GM21526 (cell line): ENCODE measurements around the gene MIEN1.
"Not testable (repeated sequence)": the region's sequence is repeated elsewhere in the genome, so short reads cannot be mapped to it uniquely, and the experiment has no call there.

Experiments
- ATAC-seq: cut with Tn5 transposase; IDR thresholded peaks from one replicate; pipeline ENCODE4 v1.9.1; 2021; ENCODE audit warnings: moderate library complexity; ENCODE audit not compliant: unreplicated experiment, low FRiP score

MIEN1 gene

DNA sequence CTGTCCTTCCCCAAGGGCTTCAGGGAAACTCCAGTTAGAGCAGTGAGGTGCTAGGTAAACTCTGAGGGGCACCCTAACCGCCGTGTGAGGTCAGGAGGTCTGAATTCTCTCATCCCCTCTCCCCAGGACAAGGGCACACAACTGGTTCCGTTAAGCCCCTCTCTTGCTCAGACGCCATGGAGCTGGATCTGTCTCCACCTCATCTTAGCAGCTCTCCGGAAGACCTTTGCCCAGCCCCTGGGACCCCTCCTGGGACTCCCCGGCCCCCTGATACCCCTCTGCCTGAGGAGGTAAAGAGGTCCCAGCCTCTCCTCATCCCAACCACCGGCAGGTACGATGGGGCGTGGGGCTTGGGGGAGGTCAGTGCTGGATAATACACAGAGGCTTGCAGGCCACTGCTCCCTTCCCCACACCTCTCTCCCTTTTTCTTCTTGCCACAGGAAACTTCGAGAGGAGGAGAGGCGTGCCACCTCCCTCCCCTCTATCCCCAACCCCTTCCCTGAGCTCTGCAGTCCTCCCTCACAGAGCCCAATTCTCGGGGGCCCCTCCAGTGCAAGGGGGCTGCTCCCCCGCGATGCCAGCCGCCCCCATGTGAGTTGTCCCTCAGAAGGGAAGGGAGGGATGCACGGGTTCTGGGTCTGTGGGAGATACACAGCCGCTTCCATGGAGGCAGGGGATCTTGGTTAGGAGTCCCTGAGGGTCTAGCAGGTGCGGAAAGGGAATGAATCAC, 12.0 kb upstream of the MIEN1 start:
- no peak for ATAC-seq

DNA sequence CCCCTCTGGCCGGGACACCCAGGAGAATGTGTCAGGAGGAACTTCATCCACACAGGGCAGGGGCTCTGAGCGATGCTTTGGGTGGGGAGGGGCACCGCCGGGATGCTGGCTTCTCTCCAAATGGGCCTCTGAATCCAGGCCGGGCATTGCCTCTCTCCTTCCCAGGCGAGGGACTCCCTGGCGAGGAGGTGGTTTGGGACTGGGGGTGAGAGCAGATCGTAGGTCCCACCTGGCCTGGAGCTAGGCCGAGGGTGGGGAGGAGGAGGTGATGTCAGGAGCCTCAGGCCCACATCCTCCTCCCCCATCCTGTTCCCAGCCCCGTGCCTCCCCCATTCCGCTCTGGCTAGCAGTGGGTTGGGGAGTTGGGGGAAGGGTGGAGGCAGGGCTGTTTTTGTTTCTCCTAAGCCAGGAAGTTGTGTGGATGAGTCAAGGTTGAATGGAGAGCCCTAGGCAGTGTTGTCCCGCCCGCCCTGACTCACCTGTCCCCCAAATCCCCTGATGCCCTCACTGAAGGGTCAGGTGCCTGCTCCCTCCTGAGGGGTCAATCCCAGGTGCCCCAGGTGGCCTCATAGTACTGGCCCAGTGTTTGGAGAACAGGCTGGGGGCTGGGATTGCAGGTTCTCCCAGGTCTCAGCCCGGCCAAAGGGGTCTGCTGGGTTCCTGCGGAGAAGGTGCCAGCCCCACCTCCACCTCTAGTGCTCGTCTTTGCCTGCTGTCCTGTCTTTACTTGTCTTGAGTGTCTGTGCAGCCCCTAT, 10.2 kb upstream of the MIEN1 start:
- no peak for ATAC-seq

DNA sequence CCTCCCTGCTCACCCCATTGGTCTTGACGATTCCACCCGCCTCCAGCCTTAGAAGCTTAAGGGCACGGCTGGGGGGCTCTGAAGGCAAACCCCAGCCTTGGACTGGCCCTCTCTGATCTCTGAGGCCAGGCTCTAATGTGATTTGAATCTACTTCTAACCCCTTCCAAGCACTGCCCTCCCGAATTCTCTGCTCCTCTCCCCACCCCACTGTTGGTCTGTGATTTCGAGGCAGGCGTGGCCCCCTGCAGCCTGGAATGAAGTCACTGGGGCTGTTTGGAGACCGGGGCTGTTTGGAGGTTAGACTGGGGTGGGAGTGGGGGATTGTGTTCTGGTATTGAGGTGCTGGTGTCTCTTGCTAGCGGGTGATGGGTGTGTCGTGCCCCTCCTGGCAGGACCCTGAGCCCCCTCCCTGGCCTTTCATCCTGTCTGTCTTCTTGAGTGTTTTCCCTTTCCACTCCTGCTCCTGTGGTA, 9.6 kb upstream of the MIEN1 start:
- no peak for ATAC-seq

DNA sequence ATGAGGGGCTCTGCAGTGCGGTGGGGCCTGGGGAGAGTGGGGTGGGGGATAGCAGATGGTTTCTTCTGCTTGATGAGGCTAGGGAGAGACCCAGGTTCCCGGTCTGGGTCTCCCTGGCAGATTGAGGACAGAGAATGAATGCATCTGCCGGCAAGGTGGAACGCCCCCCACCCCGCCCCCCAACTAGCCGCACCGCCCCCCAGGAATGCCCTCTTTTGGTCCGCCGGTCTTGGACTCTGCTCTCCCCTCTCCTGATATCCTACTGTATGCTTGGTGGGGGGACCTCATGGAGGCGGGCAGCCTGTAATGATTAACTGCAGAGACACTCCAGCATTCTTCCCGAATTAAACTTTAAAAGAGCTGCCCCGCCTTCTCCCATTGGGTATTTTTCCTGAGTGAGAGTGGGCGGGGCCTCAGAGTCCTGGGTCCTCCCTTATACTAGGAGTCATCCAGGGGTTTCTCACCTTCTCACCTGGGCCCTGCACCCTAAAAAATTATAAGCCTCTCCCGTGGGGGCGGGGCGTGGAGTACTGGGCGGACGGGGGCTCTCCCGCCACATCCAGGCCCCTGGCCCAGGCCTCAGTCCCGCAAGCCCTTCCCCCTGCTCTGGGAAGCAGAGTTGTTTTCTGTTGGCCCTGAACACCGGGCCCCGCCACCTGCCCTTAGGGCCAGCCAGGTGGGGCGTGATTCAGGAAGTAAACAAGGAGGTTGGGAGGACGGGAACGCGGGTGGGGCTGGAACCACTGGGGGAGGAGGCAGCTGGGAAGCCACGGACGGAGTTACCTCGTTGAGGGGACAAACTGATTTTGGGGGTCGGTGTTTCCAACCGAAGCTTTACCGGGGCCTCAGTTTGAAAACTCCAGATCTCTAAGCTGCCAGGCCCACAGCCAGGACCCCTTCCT, 8.9 kb upstream of the MIEN1 start:
- ATAC-seq = no peak

DNA sequence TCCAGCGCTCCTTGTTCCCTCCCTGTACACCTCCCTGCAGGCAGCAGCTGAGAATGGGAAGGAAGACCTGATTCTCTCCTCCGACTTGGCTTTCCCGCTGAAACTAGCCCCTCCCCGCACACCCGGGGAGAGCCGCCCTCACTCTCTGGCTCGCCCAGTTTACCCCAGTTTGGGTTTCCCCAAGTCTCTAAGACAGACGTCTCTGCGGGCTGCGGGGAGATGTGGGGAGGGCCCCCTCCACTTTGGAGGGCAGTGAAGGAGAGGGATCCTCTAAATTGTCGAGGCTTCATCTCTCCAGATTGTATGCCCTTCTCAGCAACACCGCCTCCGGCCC, 8.2 kb upstream of the MIEN1 start:
- no peak for ATAC-seq

DNA sequence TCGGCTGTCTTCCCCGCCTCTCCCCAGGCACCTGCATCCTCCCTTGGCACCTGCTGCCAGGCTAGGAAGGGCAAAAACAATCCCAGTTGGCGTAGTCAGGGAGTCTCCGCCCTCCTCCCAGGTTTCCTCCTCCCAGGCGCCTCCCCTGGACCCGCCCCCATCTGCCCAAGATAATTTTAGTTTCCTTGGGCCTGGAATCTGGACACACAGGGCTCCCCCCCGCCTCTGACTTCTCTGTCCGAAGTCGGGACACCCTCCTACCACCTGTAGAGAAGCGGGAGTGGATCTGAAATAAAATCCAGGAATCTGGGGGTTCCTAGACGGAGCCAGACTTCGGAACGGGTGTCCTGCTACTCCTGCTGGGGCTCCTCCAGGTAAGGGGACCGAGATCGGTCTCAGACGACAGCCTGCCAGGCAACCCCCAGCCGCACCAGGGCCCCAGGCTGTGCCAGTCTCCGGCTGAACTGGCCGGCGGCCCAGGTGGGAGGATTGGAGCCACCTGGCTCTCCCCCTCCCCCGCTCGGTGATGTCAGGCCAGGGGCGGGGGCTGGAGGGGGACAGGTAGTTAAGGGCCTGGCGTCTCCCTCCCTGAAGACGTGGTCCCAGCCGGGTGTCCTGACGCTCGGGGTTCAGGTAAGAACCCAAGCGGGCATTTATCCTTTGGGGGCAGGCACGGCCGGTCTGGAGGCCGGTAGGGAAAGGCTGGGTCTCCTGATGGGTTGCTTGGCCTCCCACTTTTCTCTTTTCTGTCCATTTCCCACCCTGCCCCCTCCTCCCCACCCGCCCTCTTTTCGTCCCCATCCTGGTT, 7.6 kb upstream of the MIEN1 start, which contains the start of gene GRB7:
Gene GRB7 (plus strand): TSS at position 179 of the 808 bp plus-strand sequence. CDS start 4,364 bp downstream, outside the sequence.
- ATAC-seq = no peak

DNA sequence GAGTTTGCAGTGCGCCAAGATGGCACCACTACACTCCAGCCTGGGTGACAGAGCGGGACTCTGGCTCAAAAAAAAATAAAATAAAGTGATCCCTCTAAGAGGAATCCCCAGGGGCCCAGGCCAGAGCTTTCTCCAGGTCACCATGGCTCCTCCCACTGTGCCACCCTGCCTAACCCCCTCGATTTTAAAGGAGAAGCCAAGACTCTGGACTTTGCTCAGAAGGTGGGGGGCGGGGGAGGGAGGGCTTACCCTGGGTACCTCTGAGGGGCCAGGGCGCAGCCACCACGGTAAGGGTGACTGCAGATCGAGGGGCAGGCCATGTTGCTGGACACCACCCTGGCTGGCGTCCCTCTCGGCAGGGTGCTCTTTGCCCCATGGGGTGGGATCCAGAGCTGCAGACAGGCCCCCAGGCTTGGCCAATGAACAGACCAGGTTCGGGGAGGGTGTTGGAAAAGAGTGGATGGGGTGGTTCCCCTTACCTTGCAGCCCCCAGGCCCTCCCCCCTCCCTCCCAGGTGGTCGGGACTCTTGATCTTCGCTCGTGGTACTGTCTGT, 7.0 kb upstream of the MIEN1 start:
- ATAC-seq = no peak

DNA sequence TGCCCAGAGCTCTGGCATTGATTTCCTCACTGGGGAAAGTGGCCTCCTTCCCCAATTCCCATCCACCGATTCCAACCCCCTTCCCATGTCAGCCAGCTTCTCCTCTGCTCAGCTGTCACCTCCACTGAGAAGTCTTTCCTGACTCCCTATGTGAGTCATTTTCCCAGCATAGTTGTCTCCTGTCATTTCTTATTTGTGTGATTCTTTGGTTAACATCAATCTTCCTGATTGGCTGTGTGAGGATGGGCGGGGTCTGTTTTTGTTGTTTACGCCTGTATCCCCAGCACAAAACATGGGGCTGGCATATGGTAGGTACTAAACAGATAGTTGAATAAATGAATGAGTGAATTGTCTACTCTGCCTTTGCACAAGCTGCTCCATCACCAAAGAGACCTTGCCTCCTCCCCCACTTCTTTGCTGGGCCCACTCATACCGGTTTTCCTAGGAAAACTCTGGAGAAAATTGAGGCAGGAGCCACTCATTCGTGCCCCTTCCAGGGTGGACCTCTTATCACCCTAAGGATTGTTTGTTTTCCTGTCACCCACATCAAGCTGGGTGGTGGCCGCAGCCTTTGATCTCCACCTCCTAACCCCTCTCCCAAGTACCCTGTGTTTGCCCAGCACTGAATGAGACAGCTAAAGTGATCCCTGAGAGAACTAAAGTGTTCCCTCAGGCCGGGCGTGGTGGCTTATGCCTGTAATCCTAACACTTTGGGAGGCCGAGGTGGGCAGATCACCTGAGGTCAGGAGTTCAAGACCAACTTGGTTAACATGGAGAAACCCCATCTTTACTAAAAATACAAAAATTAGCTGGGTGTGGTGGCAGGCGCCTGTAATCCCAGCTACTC, 6.2 kb upstream of the MIEN1 start:
- ATAC-seq = no peak

DNA sequence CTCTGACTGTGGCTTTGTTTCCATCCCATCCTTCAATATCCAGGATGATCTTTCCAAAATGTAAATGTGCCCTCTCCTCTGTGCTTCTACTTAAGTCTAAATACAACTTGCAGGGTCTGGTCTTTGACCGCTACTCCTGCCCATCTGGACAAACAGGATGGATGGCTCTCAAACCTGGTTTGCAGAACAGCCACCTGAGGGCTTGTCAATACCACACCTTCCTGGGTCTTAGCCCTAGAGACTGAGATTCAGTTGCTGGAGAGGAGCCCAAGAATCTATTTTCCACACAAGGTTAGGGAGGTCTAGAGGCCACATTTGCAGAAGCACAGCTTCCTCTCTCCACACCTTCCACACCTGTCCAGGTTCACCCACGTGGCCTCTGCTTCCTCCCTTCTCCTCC, 5.5 kb upstream of the MIEN1 start:
- ATAC-seq = no peak

DNA sequence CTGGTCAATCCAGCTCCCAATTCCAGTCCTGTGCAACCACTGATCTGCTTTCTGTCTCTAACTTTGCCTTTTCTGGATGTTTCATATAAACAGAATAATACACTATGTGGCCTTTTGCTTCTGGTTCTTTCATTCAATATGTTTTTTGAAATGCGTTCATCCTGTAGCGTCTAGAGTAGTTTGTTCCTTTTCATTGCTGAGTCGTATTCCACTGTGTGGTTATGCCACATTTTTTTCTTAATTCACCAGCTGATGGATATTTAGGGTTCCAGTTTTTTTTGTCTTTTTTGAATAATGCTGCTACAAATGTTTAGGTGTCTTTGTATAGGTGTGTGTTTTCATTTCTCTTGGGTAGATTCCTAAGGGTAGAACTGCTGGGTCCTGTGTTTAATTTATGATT, 2.3 kb upstream of the MIEN1 start:
- ATAC-seq = no peak

DNA sequence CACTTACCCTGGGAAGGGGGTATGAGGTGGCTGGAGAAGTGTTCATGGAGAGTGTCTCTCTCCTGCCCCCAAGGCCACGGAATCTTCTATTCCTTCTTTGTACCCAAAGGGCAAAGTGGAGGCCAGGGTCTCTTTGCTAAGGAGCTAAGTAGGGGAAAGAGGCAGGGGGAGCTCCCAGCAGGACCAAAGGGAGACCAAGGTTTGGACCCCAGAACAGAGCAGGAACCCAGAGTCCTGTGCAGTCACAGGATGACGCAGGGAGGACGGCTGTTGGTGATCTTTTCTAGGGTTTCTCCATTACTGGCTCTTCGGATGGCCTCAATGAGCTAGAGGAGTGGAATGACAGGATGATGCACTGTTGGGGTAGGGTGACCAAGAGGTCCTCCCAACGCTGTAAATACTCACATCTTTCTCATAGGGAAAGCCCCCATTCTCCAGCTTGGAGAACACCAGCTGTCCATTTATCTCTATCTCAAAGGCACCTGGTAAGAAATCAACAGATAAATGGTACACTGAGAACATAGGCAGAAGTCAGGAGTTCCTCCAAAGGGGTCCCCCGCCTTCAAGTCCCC, 966 bp downstream of the MIEN1 start:
- ATAC-seq = no peak

DNA sequence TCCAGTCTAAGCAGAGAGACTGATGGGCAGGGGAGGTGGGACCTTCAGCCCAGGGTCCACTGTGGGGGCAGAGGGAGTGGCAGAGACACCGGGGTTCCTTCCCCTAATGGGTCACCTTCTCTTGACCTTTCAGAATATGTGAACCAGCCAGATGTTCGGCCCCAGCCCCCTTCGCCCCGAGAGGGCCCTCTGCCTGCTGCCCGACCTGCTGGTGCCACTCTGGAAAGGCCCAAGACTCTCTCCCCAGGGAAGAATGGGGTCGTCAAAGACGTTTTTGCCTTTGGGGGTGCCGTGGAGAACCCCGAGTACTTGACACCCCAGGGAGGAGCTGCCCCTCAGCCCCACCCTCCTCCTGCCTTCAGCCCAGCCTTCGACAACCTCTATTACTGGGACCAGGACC, 2.8 kb downstream of the MIEN1 start:
- no peak for ATAC-seq

DNA sequence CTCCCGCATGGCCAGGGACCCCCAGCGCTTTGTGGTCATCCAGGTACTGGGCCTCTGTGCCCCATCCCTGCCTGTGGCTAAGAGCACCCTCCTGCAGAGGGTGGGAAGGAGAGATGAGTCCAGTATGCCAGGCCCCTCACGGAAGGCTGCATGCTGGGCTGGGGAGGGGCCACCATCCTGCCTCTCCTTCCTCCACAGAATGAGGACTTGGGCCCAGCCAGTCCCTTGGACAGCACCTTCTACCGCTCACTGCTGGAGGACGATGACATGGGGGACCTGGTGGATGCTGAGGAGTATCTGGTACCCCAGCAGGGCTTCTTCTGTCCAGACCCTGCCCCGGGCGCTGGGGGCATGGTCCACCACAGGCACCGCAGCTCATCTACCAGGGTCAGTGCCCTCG, 3.7 kb downstream of the MIEN1 start:
- ATAC-seq = no peak

DNA sequence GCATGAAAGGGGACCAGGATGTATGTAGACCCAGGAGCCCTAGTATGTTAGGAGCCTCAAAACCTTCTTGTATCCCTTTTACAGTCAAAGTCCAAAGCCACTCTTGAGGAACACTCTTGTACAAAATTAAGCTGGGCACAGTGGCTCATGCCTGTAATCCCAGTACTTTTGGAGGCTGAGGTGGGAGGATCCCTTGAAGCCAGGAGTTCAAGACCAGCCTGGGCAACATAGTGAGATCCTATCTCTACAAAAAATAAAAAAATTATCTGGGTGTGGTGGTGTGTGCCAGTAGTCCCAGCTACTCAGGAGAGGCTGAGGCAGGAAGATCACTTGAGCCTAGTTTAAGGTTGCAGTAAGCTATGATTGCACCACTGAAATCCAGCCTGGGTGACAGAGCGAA, 4.4 kb downstream of the MIEN1 start:
- ATAC-seq = not testable (repeated sequence)

DNA sequence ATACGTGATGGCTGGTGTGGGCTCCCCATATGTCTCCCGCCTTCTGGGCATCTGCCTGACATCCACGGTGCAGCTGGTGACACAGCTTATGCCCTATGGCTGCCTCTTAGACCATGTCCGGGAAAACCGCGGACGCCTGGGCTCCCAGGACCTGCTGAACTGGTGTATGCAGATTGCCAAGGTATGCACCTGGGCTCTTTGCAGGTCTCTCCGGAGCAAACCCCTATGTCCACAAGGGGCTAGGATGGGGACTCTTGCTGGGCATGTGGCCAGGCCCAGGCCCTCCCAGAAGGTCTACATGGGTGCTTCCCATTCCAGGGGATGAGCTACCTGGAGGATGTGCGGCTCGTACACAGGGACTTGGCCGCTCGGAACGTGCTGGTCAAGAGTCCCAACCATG, 5.6 kb downstream of the MIEN1 start:
- ATAC-seq = no peak

DNA sequence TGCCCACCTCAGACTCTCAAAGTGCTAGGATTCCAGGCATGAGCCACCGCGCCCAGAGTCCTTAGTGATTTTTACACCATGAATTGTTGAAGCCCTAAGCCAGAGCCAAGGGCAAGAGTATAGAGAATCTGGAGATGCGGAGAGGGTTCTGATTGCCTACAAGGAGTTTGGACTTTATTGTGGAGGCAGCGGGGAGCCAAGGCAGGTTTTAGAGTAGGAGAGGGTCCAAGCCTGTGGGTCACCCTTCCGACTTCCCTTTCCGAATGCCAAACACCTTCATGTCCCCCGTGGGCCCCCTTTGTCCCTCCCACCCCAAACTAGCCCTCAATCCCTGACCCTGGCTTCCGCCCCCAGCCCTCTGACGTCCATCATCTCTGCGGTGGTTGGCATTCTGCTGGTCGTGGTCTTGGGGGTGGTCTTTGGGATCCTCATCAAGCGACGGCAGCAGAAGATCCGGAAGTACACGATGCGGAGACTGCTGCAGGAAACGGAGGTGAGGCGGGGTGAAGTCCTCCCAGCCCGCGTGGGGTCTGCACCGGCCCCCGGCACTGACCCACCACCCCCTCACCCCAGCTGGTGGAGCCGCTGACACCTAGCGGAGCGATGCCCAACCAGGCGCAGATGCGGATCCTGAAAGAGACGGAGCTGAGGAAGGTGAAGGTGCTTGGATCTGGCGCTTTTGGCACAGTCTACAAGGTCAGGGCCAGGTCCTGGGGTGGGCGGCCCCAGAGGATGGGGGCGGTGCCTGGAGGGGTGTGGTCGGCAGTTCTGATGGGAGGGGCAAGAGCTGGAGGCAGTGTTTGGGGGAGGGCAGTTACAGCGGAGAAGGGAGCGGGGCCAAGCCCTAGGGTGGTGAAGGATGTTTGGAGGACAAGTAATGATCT, 7.1 kb downstream of the MIEN1 start:
- ATAC-seq = no peak

DNA sequence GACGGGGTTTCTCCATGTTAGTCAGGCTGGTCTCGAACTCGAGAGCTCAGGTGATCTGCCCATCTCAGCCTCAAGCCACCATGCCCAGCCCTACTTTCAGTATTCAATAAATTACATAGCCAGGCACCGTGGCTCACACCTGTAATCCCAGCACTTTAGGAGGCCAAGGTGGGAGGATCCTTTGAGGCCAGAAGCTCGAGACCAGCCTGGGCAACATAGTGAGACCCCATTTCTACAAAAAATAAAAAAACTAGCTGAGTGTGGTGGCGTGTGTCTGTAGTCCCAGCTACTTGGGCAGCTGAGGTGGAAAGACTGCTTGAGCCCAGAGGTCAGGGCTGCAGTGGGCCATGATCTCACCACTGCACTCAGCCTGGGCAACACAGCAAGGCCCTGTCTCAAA, 8.2 kb downstream of the MIEN1 start:
- ATAC-seq = no peak
